Fibroblast of pulmonary artery (primary cell): ENCODE results near the gene NSL1.
"Not testable (repeated sequence)": the region's sequence is repeated elsewhere in the genome, so short reads cannot be mapped to it uniquely, and the experiment has no call there.

ENCODE experiments used
- DNase-seq: peaks from one replicate; pipeline ENCODE4 v3.0.0-alpha.2; 2010; ENCODE audit warnings: low read depth
- H3K4me3 ChIP-seq: replicated peaks from 2 replicates; pipeline ENCODE4 v1.5.1; 2011; ENCODE audit warnings: low read depth, mild to moderate bottlenecking, control low read depth, low read length, moderate library complexity
- CTCF ChIP-seq: IDR thresholded peaks from 2 replicates; pipeline ENCODE4 v1.5.1; 2011; ENCODE audit warnings: mild to moderate bottlenecking, control low read depth, low read length, inconsistent platforms; ENCODE audit errors: missing control alignments

NSL1 gene

GRCh38 chr1:212791676-212792395, at the start of gene NSL1, which contains the start of gene TATDN3:
TSS of gene NSL1 (minus strand) at chr1:212791777. CDS start at chr1:212791763, 14 bp downstream.
TSS of gene TATDN3 (plus strand) at chr1:212791894. CDS start at chr1:212791922, 28 bp downstream.
- peak; percentile 96 for DNase-seq
- H3K4me3 ChIP-seq, result peak within 1 kb of the TSS; percentile 98
- no peak for TF ChIP-seq CTCF

- DNase-seq, result no peak
- TF ChIP-seq CTCF, result no peak
- no peak overlapping the region for H3K4me3 ChIP-seq
Measured at GRCh38 chr1:212838145-212838544, 46.6 kb upstream of the NSL1 start.

GRCh38 chr1:212833211-212834207, 41.9 kb upstream of the NSL1 start:
- H3K4me3 ChIP-seq, DNase-seq: not testable (repeated sequence)

GRCh38 chr1:212828395-212828794, 36.8 kb upstream of the NSL1 start:
- no peak overlapping the region for H3K4me3 ChIP-seq
- no peak for TF ChIP-seq CTCF
- no peak for DNase-seq

GRCh38 chr1:212827831-212828278, 36.3 kb upstream of the NSL1 start:
- no peak overlapping the region for H3K4me3 ChIP-seq
- TF ChIP-seq CTCF, result no peak
- no peak for DNase-seq

GRCh38 chr1:212827171-212827776, 35.7 kb upstream of the NSL1 start:
- no peak overlapping the region for H3K4me3 ChIP-seq
- DNase-seq, result no peak
- no peak for TF ChIP-seq CTCF
